PC-3 (cell line): Measurements from ENCODE around the gene REEP3. TPM values are rescaled to one million over a fixed set of nuclear protein-coding genes. Genes with fewer than 3 reads are reported as not detected.

Experiments used
- ATAC-seq: fragments of 200-7000 bp; cut with Tn5 transposase; 2 replicates; pipeline ENCODE4 v1.9.1; 2020; ENCODE audit warnings: mild to moderate bottlenecking, moderate library complexity
- BruUV-seq: library from RNA; stranded (reverse); fragments of 400-500 nt; replicated peaks from 2 replicates; lab custom pipeline; 2021; lab: Mats Ljungman, UMichigan
- CTCF ChIA-PET: fragments of 300-600 bp; sonication (Branson Sonifier 250); formaldehyde crosslinking; loops from one replicate; lab custom pipeline; 2022; ENCODE audit warnings: antibody characterized with exemption; lab: Charles Lee
- POLR2A ChIA-PET: fragments of 300-600 bp; sonication (Branson Sonifier 250); formaldehyde crosslinking; loops from one replicate; lab custom pipeline; 2022; ENCODE audit warnings: antibody characterized with exemption; ENCODE audit not compliant: unreplicated experiment; lab: Charles Lee
- DNase-seq: peaks from one replicate; pipeline ENCODE4 v3.0.0-alpha.2; 2015
- H2AFZ ChIP-seq: fragments of 300-600 bp; sonication (generic); 2 replicates; pipeline ENCODE4 v1.6.0; 2016; ENCODE audit warnings: antibody characterized with exemption, low read length
- H3F3A ChIP-seq: fragments of 300-600 bp; sonication (generic); one replicate; pipeline ENCODE4 v1.6.0; 2017; ENCODE audit warnings: antibody characterized with exemption, low read length, control low read depth, mild to moderate bottlenecking; ENCODE audit not compliant: unreplicated experiment
- H3K27ac ChIP-seq: fragments of 300-600 bp; sonication (generic); 2 replicates; pipeline ENCODE4 v1.5.1; 2016; ENCODE audit warnings: mild to moderate bottlenecking, low read length
- H3K27me3 ChIP-seq: fragments of 300-600 bp; sonication (generic); 2 replicates; pipeline ENCODE4 v1.6.1; 2016; ENCODE audit warnings: low read length, mixed read lengths
- H3K36me3 ChIP-seq: fragments of 300-600 bp; sonication (generic); 2 replicates; pipeline ENCODE4 v1.6.1; 2016; ENCODE audit warnings: low read depth, mixed run types, low read length, mixed read lengths
- H3K4me1 ChIP-seq: fragments of 300-600 bp; sonication (generic); 2 replicates; pipeline ENCODE4 v1.5.1; 2016; ENCODE audit warnings: low read length; ENCODE audit not compliant: insufficient read depth
- H3K4me2 ChIP-seq: fragments of 300-600 bp; sonication (generic); 2 replicates; pipeline ENCODE4 v1.6.0; 2016; ENCODE audit warnings: low read length
- H3K4me3 ChIP-seq: fragments of 300-600 bp; sonication (generic); 2 replicates; pipeline ENCODE4 v1.5.1; 2016; ENCODE audit warnings: mild to moderate bottlenecking, low read length, mixed read lengths
- H3K79me2 ChIP-seq: fragments of 300-600 bp; sonication (generic); 2 replicates; pipeline ENCODE4 v1.6.1; 2017; ENCODE audit warnings: low read length, mixed read lengths
- H3K9ac ChIP-seq: fragments of 300-600 bp; sonication (generic); 2 replicates; pipeline ENCODE4 v1.6.0; 2016; ENCODE audit warnings: mild to moderate bottlenecking, low read length
- H3K9me2 ChIP-seq: fragments of 300-600 bp; sonication (generic); replicated peaks from 2 replicates; pipeline ENCODE4 v1.6.1; 2016; ENCODE audit warnings: mixed run types, low read length, mixed read lengths
- H3K9me3 ChIP-seq: fragments of 300-600 bp; sonication (generic); 2 replicates; pipeline ENCODE4 v1.6.1; 2016; ENCODE audit warnings: low read length, mixed read lengths
- H4K20me1 ChIP-seq: fragments of 300-600 bp; sonication (generic); 2 replicates; pipeline ENCODE4 v1.6.1; 2016; ENCODE audit warnings: low read length, mixed read lengths
- EZH2 ChIP-seq: fragments of 300-600 bp; sonication (generic); IDR thresholded peaks from one replicate; pipeline ENCODE4 v1.6.1; 2017; ENCODE audit warnings: antibody characterized with exemption, mild to moderate bottlenecking, low read length; ENCODE audit not compliant: unreplicated experiment
- EZH2phosphoT487 ChIP-seq: fragments of 300-600 bp; sonication (generic); IDR thresholded peaks from 2 replicates; pipeline ENCODE4 v1.6.1; 2018; ENCODE audit warnings: mild to moderate bottlenecking, antibody characterized with exemption, low read length, borderline replicate concordance
- intact Hi-C: fragments of 100-400 bp; cut with micrococcal nuclease; formaldehyde crosslinking; loops from 2 replicates; pipeline ENCODE4 v1.9.0; 2023
- total RNA-seq: library from RNA; depleted of rRNA; stranded (reverse); fragments of >200 nt; gene quantifications from 2 replicates; pipeline ENCODE4 v1.2.3, GENCODE V29; 2014
- TF ChIP-seq, protein P1 (sequence below): fragments of 300-600 bp; sonication (generic); conservative IDR thresholded peaks from 2 replicates; pipeline ENCODE4 v1.5.1; 2017; ENCODE audit warnings: antibody characterized with exemption, low read depth, mild to moderate bottlenecking, low read length

REEP3 gene
- total RNA-seq, 1 experiment from 2014 or later, result 75.2 TPM

DNA sequence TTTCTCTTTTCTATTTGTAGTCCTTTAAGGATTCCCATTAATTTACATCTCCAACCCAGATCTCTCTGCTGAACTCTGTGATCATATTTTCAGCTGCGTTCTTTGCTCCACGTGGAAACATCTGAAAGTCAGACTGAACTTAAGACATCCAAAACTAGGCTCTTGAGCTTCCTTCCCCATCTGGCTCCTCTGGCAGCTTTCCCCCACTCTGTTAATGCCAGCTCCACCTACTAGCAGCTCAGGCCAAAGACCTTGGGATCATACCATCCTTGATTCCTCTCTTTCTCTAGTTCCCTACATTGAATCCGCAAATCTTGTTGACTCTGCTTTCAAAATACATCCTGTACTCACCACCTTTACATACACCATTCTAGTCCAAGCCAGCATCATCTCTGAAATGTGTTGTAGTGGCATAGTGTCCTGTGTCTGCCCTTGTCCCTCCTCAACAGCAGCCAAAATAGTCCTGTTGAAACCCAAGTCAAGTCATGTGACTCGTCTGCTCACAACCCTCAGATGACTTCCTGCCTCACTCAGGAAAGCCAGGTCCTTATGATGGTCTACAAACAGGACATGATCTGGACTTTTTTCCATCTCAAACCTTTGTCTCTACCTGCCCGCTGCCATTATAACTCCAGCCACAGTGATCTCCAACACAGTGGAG lies 7.0 kb downstream of the REEP3 start:
- peaks cover 19% of the 10 kb centered on the region for H3K4me1 ChIP-seq
- intact Hi-C loops, result no loop called here
- H3K9me2 ChIP-seq, result no peaks in the 10 kb centered on the region
- H3K4me2 ChIP-seq, result no peak overlapping the region
- ATAC-seq (no peak), DNase-seq (no peak)
- TF ChIP-seq EZH2phosphoT487 (no peak), EZH2 (no peak)
- TF ChIP-seq, protein P1, sequence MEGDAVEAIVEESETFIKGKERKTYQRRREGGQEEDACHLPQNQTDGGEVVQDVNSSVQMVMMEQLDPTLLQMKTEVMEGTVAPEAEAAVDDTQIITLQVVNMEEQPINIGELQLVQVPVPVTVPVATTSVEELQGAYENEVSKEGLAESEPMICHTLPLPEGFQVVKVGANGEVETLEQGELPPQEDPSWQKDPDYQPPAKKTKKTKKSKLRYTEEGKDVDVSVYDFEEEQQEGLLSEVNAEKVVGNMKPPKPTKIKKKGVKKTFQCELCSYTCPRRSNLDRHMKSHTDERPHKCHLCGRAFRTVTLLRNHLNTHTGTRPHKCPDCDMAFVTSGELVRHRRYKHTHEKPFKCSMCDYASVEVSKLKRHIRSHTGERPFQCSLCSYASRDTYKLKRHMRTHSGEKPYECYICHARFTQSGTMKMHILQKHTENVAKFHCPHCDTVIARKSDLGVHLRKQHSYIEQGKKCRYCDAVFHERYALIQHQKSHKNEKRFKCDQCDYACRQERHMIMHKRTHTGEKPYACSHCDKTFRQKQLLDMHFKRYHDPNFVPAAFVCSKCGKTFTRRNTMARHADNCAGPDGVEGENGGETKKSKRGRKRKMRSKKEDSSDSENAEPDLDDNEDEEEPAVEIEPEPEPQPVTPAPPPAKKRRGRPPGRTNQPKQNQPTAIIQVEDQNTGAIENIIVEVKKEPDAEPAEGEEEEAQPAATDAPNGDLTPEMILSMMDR, result no peak
- H3K79me2 ChIP-seq, result peaks cover 99% of the 10 kb centered on the region
- POLR2A ChIA-PET, result no interaction called here
- no TSS peak for BruUV-seq
- H3F3A ChIP-seq, result no peaks in the 10 kb centered on the region
- no peak overlapping the region for H3K9ac ChIP-seq
- no peak overlapping the region for H3K4me3 ChIP-seq
- no peak overlapping the region for H2AFZ ChIP-seq
- no peak overlapping the region for H3K27ac ChIP-seq
- peaks cover 28% of the 10 kb centered on the region for H4K20me1 ChIP-seq
- H3K36me3 ChIP-seq, result peaks cover 24% of the 10 kb centered on the region
- CTCF ChIA-PET, result no interaction called here
- no peaks in the 10 kb centered on the region for H3K27me3 ChIP-seq
- H3K9me3 ChIP-seq, result no peaks in the 10 kb centered on the region

DNA sequence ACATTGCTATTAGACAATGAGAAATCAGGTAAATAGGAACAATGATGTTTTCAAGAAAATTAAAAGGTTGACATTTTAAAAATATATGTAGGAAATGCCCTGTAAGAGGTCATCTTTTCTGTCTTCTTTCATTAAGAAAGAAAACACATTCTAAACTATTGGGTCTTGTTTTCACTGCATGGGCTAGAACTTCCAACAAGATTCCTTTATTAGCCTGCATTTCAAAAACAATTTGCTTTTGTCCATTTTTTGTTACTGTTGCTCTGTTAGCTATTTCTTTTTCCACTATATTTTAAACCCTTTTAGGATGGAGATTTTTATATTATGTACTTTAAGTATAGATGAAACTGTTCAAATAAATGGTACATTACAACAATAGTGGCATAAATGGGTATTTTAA lies 9.2 kb downstream of the REEP3 start:
- POLR2A ChIA-PET, result interaction anchor here (0.7 kb wide), 1 partner anchor 24 kb away, joined by 7 read pairs; no protein-coding TSS in a partner anchor
- no peak for DNase-seq
- BruUV-seq, result no TSS peak

More for the DNA sequence above, 9.2 kb downstream of the REEP3 start:
- no peaks in the 10 kb centered on the region for H3F3A ChIP-seq
- H3K36me3 ChIP-seq, result peaks cover 24% of the 10 kb centered on the region
- H4K20me1 ChIP-seq, result peaks cover 21% of the 10 kb centered on the region
- intact Hi-C loops, result no loop called here
- H3K27me3 ChIP-seq, result no peaks in the 10 kb centered on the region
- CTCF ChIA-PET, result no interaction called here
- H3K9me2 ChIP-seq, result no peaks in the 10 kb centered on the region
- H3K4me3 ChIP-seq, result no peak overlapping the region
- TF ChIP-seq EZH2, result no peak
- TF ChIP-seq, protein P1, result no peak
- TF ChIP-seq EZH2phosphoT487, result no peak
- H3K9me3 ChIP-seq, result no peaks in the 10 kb centered on the region
- H3K79me2 ChIP-seq, result peaks cover 97% of the 10 kb centered on the region
- no peak for ATAC-seq
- H3K9ac ChIP-seq, result no peak overlapping the region
- H2AFZ ChIP-seq, result no peak overlapping the region
- no peak overlapping the region for H3K4me2 ChIP-seq
- H3K27ac ChIP-seq, result no peak overlapping the region
- H3K4me1 ChIP-seq, result peaks cover 2% of the 10 kb centered on the region; the same call in 1 of the 2 replicates
